Measurements from ENCODE around the gene SLC13A5. TPM values are rescaled to one million over a fixed set of nuclear protein-coding genes. Genes with fewer than 3 reads are reported as not detected.
A peak's percentile ranks its signal among the peaks of the same experiment; 100 is the strongest.

The SLC13A5 gene
- total RNA-seq, 1 experiment from 2014 or later = 0.07 TPM

- TSS peak; percentile 95 for BruUV-seq (replicated peaks)
- peak overlapping the region; percentile 80 for H3K4me2 ChIP-seq (ENCODE audit: low read length)
These were observed 43.5 kb downstream of the SLC13A5 start for GRCh38 chr17:6669479-6670212.

More at GRCh38 chr17:6669479-6670212, 43.5 kb downstream of the SLC13A5 start:
- ChIA-PET CTCF (interaction anchor here (0.8 to 3.1 kb wide), 6 partner anchors 32 to 383 kb away, joined by 3 to 17 read pairs (median 8); no protein-coding TSS in a partner anchor), RAD21 (ENCODE audit: low non-redundant PET in 1 of 2, low total read pairs in 2 of 2, uncharacterized antibody in 2 of 2, unreplicated experiment in 2 of 2) (no interaction called here), POLR2A (interaction anchor here (0.6 to 2.6 kb wide), 4 partner anchors 116 to 366 kb away, joined by 3 to 8 read pairs (median 3); partner anchors contain the start of gene SLC16A13)
- Histone ChIP-seq H3K9me3 (ENCODE audit: control insufficient read depth in 1 of 2, insufficient read depth in 1 of 2, low read depth in 1 of 2, low read length in 2 of 2) (no peaks in the 10 kb centered on the region), H3K9ac (ENCODE audit: low read length) (peak overlapping the region; percentile 35), H3K27me3 (ENCODE audit: insufficient read depth, low read length) (no peaks in the 10 kb centered on the region), H3K4me3 (replicated peaks in 1 of 2; ENCODE audit: low read depth in 1 of 2, low read length in 2 of 2) (peak overlapping the region in 1 of 2 experiments; percentile 33; a peak in 3 of 4 replicates), H3K9me2 (ENCODE audit: insufficient read depth) (no peaks in the 10 kb centered on the region), H3K27ac (ENCODE audit: low read depth, low read length) (peak overlapping the region; percentile 43; the same call in 1 of the 2 replicates), H4K20me1 (ENCODE audit: insufficient read depth) (no peaks in the 10 kb centered on the region), H2AFZ (ENCODE audit: low read depth, low read length, poor library complexity, severe bottlenecking) (no peak overlapping the region), H3K4me1 (ENCODE audit: control insufficient read depth in 1 of 2, insufficient read depth in 2 of 2, low read length in 2 of 2) (peaks cover 19 to 47% of the 10 kb centered on the region in 2 experiments), H3K36me3 (ENCODE audit: control insufficient read depth in 1 of 2, insufficient read depth in 2 of 2, low read length in 2 of 2) (no peaks in the 10 kb centered on the region), H3K79me2 (ENCODE audit: insufficient read depth, low read length) (no peaks in the 10 kb centered on the region)
- ATAC-seq = peak; percentile 84
- DNase-seq (ENCODE audit: low read depth, low spot score) = peak; percentile 80
- intact Hi-C loops (cut with micrococcal nuclease) = no loop called here
- TF ChIP-seq YY1 (IDR thresholded peaks at IDR 0.05; ENCODE audit: extremely low read depth, insufficient replicate concordance, low read depth, low read length) = no peak
- no peak for TF ChIP-seq EGR1 (IDR thresholded peaks at IDR 0.05; ENCODE audit: low read depth)
- TF ChIP-seq EZH2phosphoT487 (IDR thresholded peaks at IDR 0.05; ENCODE audit: borderline replicate concordance) = no peak
- TF ChIP-seq ZBTB33 (IDR thresholded peaks at IDR 0.05; ENCODE audit: extremely low read depth, insufficient replicate concordance, low read length) = no peak
- no peak for TF ChIP-seq ATF3 (IDR thresholded peaks at IDR 0.05)
- no peak for TF ChIP-seq ZNF274 (IDR thresholded peaks at IDR 0.05; ENCODE audit: low read depth, low read length)
- TF ChIP-seq SRF (IDR thresholded peaks at IDR 0.05; ENCODE audit: low read depth) = no peak; the same call in 1 of the 2 replicates
- peak; percentile 74 for TF ChIP-seq JUND (IDR thresholded peaks at IDR 0.05)
- no peak for TF ChIP-seq REST (IDR thresholded peaks at IDR 0.05; ENCODE audit: low read depth)
- peak; percentile 60 for TF ChIP-seq MAX (IDR thresholded peaks at IDR 0.05)
- no peak for TF ChIP-seq SIN3A (IDR thresholded peaks at IDR 0.05; ENCODE audit: low read depth)
- peak; percentile 62 for TF ChIP-seq POLR2AphosphoS5 (IDR thresholded peaks at IDR 0.05; ENCODE audit: low read depth, low read length)
- peak; percentile 59; the same call in 1 of the 2 replicates for TF ChIP-seq CBX3 (IDR thresholded peaks at IDR 0.05; ENCODE audit: low read depth)
- peak; percentile 31 for TF ChIP-seq RAD21 (IDR thresholded peaks at IDR 0.05; ENCODE audit: low read depth)
- peak; percentile 79 for TF ChIP-seq FOSL1 (IDR thresholded peaks at IDR 0.05; ENCODE audit: low read depth)
- peak; percentile 74 for TF ChIP-seq SP1 (IDR thresholded peaks at IDR 0.05; ENCODE audit: low read depth)
- TF ChIP-seq POLR2A (IDR thresholded peaks at IDR 0.05; ENCODE audit: borderline replicate concordance, extremely low read depth, insufficient read depth, insufficient read length) = no peak
